HG03045 (cell line): Measurements from ENCODE around the gene GMDS.
"Not testable (repeated sequence)": the region's sequence is repeated elsewhere in the genome, so short reads cannot be mapped to it uniquely, and the experiment has no call there.

ENCODE experiments used
- ATAC-seq: cut with Tn5 transposase; IDR thresholded peaks from one replicate; pipeline ENCODE4 v1.9.1; 2021; ENCODE audit warnings: mild to moderate bottlenecking, moderate library complexity; ENCODE audit not compliant: unreplicated experiment

The GMDS gene

DNA sequence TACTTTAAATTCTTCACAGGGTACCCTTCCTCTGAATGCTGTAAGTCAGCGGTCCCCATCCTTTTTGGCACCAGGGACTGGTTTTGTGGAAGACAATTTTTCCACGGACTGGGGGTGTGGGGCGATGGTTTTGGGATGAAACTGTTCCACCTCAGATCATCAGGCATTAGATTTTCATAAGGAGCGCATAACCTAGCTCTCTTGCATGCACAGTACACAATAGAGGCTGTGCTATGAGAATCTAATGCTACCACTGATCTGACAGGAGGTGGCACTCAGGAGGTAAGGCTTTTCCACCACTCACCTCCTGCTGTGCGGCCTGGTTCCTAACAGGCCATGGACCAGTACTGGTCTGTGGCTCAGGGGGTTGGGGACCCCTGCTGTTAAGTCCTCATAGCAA lies 399.9 kb downstream of the GMDS start:
- not testable (repeated sequence) for ATAC-seq

DNA sequence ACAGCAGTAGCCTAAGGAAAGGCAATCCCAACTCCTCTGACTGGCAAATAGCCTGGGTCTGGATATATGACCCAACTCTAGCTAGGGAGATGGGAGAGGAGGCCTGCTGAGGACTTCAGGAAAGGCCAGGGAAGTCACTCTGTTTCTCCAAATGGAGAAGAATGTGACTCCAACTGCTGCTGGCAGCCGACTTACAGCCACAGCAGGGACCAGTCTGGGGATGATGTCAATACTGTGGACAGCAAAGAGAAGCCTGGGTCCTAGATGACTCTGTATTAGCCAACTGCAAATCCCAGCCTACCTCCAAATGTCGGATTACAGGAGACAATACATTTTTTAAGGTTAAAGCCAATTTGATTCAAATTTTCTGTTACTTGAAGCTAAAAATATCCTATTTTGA lies 403.1 kb downstream of the GMDS start:
- ATAC-seq, result no peak

DNA sequence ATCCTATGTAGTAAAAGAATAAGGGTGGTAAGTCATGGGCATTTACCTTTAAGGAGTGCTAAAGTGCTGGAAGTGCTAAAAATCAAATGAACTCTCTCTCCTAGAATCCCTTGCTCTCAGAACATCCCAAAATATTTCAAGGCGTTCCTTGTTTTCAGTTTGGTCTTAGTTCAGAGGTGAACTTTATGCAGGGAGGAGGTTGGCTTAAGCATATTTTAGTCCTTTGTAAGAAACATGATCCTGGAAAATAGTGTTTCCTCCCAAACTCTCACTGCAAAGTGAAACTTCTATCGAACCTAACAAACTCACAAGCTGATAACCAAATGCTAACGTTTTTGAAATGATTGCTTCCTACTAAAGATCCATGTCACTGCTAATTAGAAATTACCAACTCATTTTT lies 404.3 kb downstream of the GMDS start:
- no peak for ATAC-seq

DNA sequence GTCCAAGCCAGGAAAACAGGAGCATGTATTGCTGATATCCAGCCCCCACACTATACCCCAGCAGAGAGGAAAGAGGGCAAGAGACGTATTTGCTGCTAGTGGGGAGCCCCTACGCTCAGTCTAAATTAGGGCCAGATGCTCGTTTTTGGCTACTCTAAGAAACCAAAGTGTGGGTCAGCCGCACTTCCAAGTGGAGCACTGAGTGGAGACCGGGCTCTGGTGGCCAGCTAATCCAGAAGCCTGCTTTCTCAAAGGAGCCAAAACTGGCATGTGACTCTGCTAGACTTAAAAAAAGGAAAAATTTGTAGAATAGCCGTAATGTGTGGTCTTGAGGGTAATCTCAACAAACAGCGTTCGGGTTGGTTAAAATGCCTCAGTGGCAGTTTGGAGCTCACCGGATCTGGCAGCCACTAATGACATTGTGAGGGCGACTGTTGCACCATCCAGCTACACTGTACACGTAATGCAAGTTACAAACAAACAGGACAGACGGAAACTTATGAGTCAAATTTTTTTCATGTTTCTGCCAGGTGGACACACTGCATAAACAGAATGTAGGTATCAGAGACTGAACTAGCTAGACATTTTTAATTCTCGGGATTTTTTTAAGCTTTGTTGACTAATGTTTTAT lies 404.8 kb downstream of the GMDS start:
- no peak for ATAC-seq

DNA sequence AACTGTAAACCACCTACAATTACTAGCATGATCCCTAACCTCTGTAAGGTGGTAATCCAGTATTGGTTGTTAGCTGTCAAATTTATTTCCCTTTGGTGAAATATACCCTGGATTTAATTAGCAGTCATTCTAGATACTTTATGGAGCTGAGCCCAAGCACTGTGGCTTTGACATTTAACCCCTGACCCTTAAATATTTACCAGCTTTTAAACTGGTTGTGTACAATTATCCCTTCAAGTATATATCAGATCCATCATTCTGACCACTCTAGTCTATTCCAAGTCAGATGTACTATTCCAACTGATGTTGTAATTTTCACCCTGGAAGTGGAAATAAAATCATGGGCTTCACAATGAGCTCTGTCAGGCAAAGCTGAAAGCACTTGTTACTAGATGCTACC lies 406.0 kb downstream of the GMDS start:
- ATAC-seq, result no peak

DNA sequence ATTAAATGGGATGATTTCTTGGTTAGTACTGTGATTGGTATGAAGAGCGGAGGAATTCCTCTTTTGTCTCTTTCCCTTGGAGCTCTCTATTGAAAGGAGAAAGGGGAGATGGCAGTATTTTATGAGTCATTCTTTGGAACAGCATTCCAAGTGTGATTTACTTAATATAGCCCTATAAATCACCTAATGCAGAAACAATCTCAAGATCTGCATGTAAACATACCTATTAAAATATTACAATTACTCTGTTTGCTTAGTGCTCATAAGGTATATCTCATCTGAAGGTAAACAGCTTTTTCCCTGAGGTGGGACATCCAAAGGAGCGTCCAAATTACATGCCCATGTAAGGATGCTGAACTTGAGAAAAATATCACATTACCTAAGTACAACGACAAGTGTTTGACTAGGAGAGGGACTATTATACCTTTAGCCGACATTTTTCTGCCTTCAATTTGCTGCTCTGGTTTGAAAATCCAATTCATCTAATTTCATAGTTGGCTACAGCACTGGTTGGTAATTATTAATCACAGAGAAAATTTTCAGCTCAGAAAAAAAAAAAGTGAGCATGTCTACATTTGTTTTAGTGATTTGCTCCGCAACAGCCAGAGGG lies 406.7 kb downstream of the GMDS start:
- no peak for ATAC-seq

DNA sequence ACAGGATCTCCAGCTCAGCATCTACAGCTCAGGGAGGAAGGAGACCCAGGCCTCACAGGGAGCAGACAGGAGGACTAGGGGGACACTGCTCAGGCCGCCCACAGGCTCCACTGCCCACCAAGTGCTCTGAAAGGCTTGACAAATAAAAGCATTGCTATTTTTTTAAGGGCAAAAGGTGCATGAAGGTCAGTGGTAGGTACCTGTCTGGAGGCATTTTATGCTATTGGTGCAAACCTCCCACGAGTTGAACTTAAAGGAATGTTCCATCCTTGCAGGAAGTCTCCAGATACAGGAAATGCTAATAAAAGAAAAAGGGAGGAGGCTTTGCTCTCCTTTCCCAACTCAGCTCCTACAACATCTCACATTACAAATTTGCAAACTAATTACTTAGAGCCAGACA lies 407.6 kb downstream of the GMDS start:
- ATAC-seq, result no peak

DNA sequence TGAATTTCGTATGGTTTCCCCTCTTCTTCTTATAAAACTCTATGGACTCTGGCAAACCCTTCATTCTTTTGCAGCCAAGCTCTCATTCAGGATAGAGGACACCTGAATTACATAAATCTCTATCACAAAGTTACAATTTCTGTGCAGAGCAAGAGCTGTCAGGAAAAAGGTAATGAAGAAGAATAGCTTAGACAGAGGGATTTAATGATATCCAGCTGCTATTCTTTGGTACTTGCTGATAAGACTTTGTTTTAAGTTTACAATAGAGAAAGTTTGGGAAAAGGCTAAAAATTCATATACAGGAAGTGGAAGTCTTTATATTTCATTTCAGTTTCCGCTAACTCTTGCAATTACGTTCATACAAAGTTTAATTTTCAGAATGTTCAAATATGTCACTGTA lies 408.7 kb downstream of the GMDS start:
- ATAC-seq, result no peak

DNA sequence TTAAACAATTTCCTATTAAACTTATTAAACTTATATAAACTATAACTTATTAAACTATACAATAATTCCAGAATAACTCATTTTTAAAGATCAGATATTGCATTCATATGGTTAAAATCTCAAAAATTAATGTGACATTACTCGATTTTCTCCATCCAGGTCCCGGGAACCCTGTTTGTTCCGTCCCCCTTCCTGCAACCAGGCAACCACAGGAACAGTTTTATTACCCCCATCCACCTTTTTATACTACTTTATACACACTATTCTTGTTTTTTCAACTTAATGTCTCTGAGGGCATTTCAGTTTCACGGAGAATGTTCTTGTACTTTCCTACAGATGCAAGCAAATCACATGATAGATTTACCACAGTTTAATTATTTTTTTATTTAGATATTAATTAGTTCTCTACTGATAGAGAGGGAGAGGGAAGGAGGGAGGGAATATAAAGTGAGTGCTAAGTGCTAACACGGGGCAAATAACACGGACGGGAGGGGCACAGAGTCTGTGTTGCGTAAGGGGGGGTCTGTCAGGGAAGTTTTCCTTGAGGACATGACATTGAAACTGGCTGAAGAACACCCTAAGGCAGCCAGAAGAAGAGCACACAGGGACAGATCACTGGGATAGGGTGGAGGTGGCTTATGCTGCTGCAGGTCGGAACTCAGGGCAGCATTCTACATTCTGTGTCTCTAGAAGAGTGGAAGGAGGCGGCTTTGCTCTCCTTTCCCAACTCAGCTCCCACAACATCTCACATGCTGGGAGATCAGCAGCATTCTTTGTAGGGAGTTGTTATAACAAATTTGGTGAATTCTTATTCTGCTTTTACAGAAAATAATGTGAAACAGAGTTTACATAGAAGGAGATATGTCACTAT lies 410.5 kb downstream of the GMDS start:
- ATAC-seq, result no peak

DNA sequence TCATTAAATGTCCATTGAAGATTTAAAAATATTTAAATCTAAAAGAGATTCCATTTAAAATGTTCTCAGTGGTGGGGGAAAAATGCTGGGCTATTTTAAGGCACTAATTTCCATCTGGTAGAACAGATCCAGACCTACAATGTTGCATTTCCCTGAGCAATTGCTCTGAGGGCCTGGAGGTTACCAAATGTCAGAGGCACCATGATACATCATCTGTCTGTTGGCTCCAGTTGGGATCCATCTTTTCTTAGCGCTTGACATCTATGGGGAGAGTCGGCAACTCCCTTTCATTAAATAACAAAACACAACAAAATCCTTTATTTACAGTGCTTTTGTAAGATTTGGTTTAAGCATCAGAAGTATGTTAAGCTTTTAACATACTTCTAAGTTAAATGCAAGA lies 411.2 kb downstream of the GMDS start:
- no peak for ATAC-seq

DNA sequence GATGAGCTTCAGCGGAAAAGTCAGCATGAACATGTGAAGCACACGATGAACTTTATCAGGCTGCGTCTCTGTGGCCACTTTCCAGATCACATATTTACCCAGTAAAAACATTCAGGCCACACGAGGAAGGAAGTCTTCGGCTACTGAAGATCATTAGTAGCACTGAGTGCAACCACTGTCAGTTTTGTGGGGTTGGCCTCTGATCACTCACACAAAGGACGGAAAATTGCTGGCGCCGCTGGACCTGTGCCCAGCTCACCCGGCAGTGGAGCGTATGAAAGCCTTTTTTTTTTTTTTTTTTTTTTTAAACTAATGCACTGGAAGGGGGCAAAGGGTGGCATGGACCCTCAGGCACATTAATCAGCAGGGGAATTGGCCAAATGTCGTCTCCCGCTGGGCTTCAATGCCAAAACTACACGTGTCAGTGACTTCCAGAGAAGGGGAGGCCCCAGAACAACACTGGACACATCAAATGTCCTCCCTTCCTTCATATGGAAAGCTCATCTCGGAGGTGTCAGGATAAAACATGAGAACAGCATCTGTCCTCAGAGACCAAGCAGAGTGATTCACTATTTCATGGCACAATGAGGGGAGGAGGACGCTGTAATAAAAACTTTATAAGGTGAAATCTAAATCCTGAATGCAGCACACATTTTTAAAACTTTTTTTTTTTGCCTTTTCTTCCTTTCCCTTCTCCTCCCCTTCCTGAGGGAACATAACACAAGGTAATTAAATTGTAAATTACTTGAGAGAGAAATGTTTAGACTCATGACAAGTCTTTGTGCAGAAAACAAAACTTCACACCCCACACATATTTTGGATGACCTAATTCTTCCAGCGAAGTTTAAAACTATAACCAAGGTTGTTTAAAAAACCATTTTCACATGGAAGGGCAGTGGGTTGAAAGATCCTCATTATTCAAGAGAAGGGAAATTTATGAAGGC lies 412.3 kb downstream of the GMDS start:
- ATAC-seq, result no peak

DNA sequence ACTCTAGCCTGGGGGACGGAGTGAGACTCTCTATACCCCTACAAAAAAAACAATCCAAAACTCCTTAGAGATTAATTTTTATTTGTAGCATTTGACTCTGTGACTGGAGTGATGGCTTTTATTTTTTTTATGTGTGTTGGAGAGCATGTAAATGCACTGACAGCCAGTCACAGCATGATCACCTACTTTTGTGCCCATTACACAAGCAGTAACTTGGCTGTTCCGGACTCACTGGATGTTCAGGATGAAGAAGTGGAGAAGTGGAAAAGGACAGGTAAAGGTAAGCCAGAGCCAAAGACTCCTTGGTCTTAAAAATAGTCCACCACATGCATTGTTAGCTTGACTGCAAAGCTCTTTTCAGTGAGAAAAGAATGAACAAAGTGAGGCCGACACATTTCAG lies 413.0 kb downstream of the GMDS start:
- no peak for ATAC-seq

DNA sequence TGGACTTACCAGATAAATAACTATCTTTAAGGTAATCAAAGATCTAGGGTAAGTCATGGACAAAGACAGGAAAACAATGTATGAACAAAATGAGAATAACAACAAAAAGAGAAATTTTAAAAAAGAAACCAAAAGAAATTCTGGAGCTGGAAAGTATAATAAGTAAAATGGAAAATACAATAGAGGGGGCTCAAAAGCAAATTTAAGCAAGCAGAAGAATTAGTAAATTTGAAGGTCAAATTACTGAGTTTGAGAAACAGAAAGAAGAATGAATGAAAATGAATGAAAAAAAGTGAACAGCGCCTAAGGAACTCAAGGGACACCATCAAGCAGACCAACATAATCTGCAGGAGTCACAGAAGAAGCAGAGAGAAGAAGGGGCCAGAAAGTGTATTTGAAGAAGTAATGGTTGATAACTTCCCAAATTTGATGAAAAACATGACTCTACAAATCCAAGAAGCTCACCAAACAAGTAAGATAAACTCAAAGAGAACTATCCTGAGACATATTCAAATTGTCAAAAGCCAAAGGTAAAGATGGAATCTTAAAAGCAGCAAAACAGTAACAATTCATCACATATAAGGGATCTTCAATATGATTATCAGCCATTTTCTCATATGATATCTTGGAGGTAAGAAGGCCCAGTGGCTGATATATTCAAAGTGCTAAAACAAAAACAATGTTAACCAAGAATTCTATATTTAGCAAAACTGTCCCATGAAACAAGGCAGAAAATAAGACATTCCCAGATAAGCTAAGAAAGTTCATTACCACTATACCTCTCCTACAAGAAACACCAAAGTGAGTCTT lies 417.2 kb downstream of the GMDS start:
- ATAC-seq, result no peak

DNA sequence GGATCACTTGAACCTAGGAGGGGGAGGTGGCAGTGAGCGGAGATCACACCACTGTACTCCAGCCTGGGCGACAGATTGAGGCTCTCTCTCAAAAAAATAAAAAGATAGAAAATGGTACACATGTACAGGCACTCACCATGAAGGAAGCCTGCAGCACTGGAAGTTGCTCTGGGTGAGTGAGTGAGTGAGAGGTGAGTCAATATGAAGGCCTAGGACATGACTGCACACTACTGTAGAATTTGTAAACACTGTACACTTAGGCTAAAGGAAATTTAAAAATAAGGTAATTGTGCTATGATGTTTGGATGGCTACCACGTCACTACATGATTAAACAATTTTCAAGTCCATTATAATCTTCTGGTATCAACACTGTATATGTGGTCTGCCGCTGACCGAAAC lies 419.5 kb downstream of the GMDS start:
- no peak for ATAC-seq

DNA sequence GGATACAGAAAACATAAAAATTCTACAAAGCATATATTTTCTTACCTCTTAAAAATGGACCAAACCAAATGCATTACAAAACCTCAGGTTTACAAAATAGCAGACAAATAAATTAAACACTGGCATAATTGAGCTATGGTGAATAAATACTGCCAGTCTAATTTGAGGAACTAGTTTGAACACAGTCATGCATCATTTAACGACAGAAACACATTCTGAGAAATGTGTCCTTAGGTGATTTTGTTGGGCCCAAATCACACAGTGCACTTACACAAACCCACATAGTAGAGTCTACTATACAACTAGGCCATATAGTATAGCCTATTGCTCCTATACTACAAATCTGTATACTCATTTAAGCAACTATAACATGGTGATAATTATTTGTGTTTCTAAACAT lies 420.1 kb downstream of the GMDS start:
- no peak for ATAC-seq

DNA sequence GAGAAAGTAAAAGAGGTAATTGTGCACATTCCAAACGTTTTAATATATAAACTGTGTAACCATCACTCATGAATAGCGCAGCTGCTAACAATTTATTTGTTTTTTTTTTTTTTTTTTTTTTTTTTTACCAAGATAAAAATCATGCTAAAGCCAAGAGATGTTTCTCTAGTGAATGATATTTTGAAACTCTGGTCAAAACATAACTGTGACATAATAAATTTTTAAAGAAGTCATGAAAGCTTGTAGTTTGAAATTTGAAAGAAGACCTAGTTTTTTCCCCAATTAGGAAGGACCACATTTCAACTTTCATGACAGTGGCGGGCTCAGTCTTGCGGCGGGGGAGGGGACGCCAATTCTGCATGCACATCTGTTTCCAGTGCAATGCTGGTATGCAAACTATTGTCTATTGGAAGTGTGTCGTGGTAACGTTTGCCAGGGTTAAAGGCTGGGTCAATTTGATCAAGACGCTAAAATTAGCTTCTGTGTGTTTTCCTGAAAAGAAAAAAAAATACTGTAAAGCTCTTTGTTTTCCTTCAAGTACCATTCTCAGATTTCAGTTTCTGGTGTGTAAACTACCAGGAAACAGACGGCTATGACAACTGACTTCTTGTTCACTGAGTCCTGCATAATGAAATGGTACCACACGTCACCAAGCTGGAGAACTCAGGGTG lies 423.8 kb downstream of the GMDS start:
- no peak for ATAC-seq

DNA sequence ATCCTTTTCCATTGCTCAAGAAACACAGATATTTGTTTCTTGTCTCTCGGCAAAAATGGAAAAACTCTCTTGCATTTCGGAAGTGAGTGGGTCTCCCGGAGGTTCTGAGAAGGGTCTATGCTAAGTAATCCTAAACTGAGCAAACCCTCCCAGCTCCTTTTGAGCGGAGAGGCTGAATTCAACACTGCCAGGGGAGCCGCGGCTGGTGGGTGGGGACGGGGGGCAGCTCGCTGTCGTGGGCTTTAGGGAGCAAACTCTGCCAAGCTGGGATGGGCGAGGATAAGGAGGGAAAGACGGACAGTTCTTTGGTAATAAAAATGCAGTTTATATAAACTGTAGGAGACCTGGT lies 424.3 kb downstream of the GMDS start:
- ATAC-seq, result no peak

DNA sequence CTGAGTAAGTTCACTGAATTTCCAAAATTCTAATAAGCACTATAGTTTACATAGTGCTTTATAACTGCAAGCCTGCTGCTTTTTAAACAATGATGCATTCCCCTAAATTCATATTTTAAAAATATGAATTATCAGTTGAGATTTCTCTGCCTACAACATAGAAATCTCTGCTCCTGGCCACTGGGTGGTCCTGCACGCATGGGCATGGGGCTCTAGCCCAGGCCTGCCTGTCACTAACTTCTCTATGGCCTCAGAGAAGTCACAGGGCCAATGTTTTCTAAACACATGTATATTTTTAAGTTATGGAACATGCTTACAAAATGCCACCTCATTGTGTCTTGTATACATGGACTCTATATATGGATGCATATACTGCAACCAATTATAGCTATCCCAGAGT lies 424.7 kb downstream of the GMDS start:
- ATAC-seq, result no peak

DNA sequence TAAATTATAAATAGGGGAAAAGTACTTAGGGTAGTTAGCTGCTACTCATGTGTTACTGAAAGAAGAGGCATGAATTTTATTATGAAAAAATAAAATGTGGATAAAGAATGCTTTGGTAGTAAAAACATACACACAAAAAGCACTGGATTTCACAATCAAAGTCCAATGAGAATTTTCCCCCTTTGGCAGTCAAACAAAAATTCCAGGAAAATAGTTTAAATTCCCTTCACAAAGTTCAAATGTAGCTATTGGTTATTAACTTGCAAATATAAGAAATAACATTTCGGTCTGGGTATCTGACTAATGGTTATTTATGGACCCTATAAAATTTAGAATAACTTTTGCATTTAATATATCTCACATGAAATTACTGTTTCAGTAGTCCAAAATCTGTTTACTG lies 425.2 kb downstream of the GMDS start:
- ATAC-seq, result no peak

DNA sequence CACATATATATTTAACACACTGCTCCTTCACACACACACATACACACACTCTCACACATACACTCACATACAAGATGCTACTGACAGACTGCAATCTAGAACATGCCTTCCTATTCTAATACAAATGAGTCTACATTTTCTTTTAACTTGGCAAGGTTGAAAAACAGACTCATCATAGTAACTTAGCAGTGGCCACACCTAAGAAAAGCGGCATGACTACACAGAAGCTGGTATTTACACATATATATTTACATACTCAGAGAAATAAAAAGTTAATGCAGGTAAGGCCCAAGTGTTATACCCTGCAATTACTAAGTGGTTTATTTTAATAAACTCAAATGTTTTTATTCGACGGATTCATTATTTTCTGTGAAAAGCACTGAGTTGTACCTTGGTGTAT lies 426.4 kb downstream of the GMDS start:
- ATAC-seq, result no peak
